ENCODE data around the gene HCN4. TPM values are rescaled to one million over a fixed set of nuclear protein-coding genes. Genes with fewer than 3 reads are reported as not detected.
A peak's percentile ranks its signal among the peaks of the same experiment; 100 is the strongest.

Gene HCN4
- total RNA-seq, 1 donor from 2014 or later, result 0.41 TPM

GRCh38 chr15:73331501-73331900 lies 37.3 kb downstream of the HCN4 start:
- H3K4me3 Mint-ChIP-seq, result no peak overlapping the region

GRCh38 chr15:73330206-73331051 lies 38.3 kb downstream of the HCN4 start:
- no peak overlapping the region for H3K4me2 ChIP-seq
- TF ChIP-seq CTCF (IDR thresholded peaks at IDR 0.05) (no peak), EZH2 (IDR thresholded peaks at IDR 0.05) (no peak), EZH2phosphoT487 (IDR thresholded peaks at IDR 0.05) (no peak)
- Mint-ChIP-seq H3K4me1 (peaks cover 12% of the 10 kb centered on the region), H3K4me3 (no peak overlapping the region), H3K9me3 (no peaks in the 10 kb centered on the region), H3K27ac (peak overlapping the region; percentile 75), H3K36me3 (no peaks in the 10 kb centered on the region), H3K27me3 (ENCODE audit: insufficient read depth, low read depth) (no peaks in the 10 kb centered on the region)
- no peaks in the 10 kb centered on the region for H3K36me3 ChIP-seq
- H3K27ac ChIP-seq, result no peak overlapping the region
- no peaks in the 10 kb centered on the region for H3F3A ChIP-seq (ENCODE audit: low read depth)
- DNase-seq (ENCODE audit: low spot score), result no peak
- no peak overlapping the region for H3K9ac ChIP-seq
- no peaks in the 10 kb centered on the region for H3K9me3 ChIP-seq (ENCODE audit: low read depth)
- no peaks in the 10 kb centered on the region for H4K20me1 ChIP-seq (ENCODE audit: low read depth)
- no peaks in the 10 kb centered on the region for H3K79me2 ChIP-seq (ENCODE audit: low read depth)
- no peak overlapping the region for H3K4me3 ChIP-seq
- no peaks in the 10 kb centered on the region for H3K4me1 ChIP-seq
- no peak overlapping the region for H2AFZ ChIP-seq (replicated peaks)
- H3K27me3 ChIP-seq, result no peaks in the 10 kb centered on the region

More at GRCh38 chr15:73331501-73331900, 37.3 kb downstream of the HCN4 start:
- Histone ChIP-seq H2AFZ (replicated peaks) (no peak overlapping the region), H3F3A (ENCODE audit: low read depth) (no peaks in the 10 kb centered on the region), H3K4me3 (no peak overlapping the region), H4K20me1 (ENCODE audit: low read depth) (no peaks in the 10 kb centered on the region), H3K27ac (no peak overlapping the region), H3K9me3 (ENCODE audit: low read depth) (no peaks in the 10 kb centered on the region), H3K4me2 (no peak overlapping the region), H3K4me1 (no peaks in the 10 kb centered on the region), H3K36me3 (no peaks in the 10 kb centered on the region), H3K27me3 (no peaks in the 10 kb centered on the region), H3K9ac (no peak overlapping the region), H3K79me2 (ENCODE audit: low read depth) (no peaks in the 10 kb centered on the region)
- Mint-ChIP-seq H3K27me3 (ENCODE audit: insufficient read depth, low read depth) (no peaks in the 10 kb centered on the region), H3K27ac (no peak overlapping the region), H3K4me1 (peaks cover 7% of the 10 kb centered on the region), H3K36me3 (no peaks in the 10 kb centered on the region), H3K9me3 (no peaks in the 10 kb centered on the region)
- TF ChIP-seq EZH2phosphoT487 (IDR thresholded peaks at IDR 0.05) (no peak), CTCF (IDR thresholded peaks at IDR 0.05) (no peak), EZH2 (IDR thresholded peaks at IDR 0.05) (no peak)
- no peak for DNase-seq (ENCODE audit: low spot score)

- H3K9ac ChIP-seq, result no peak overlapping the region
- H3K4me2 ChIP-seq, result no peak overlapping the region
- H4K20me1 ChIP-seq (ENCODE audit: low read depth), result no peaks in the 10 kb centered on the region
- TF ChIP-seq EZH2phosphoT487 (IDR thresholded peaks at IDR 0.05), result no peak
- no peak for TF ChIP-seq CTCF (IDR thresholded peaks at IDR 0.05)
- no peak for TF ChIP-seq EZH2 (IDR thresholded peaks at IDR 0.05)
- H3F3A ChIP-seq (ENCODE audit: low read depth), result no peaks in the 10 kb centered on the region
- H3K4me1 ChIP-seq, result no peaks in the 10 kb centered on the region
- H3K36me3 ChIP-seq, result no peaks in the 10 kb centered on the region
- no peaks in the 10 kb centered on the region for H3K79me2 ChIP-seq (ENCODE audit: low read depth)
- DNase-seq (ENCODE audit: low spot score), result no peak
- no peaks in the 10 kb centered on the region for H3K9me3 ChIP-seq (ENCODE audit: low read depth)
- H3K27me3 ChIP-seq, result no peaks in the 10 kb centered on the region
- no peak overlapping the region for H2AFZ ChIP-seq (replicated peaks)
- Mint-ChIP-seq H3K9me3 (no peaks in the 10 kb centered on the region), H3K4me3 (no peak overlapping the region), H3K4me1 (peaks cover 12% of the 10 kb centered on the region), H3K36me3 (no peaks in the 10 kb centered on the region), H3K27ac (peak overlapping the region; percentile 75), H3K27me3 (ENCODE audit: insufficient read depth, low read depth) (no peaks in the 10 kb centered on the region)
- H3K4me3 ChIP-seq, result no peak overlapping the region
- H3K27ac ChIP-seq, result no peak overlapping the region
Measured at GRCh38 chr15:73329501-73330200, 39.1 kb downstream of the HCN4 start.

Data from neural progenitor cell (in vitro differentiated cells).